Fibroblast of pulmonary artery (primary cell): Measurements from ENCODE around the gene ADORA3.

ENCODE experiments used
- DNase-seq: peaks from one replicate; pipeline ENCODE4 v3.0.0-alpha.2; 2010; ENCODE audit warnings: low read depth
- H3K4me3 ChIP-seq: replicated peaks from 2 replicates; pipeline ENCODE4 v1.5.1; 2011; ENCODE audit warnings: low read depth, mild to moderate bottlenecking, control low read depth, low read length, moderate library complexity
- TF ChIP-seq, protein P1 (sequence below): IDR thresholded peaks from 2 replicates; pipeline ENCODE4 v1.5.1; 2011; ENCODE audit warnings: mild to moderate bottlenecking, control low read depth, low read length, inconsistent platforms; ENCODE audit errors: missing control alignments

Gene ADORA3

GRCh38 chr1:111470596-111470995, 32.8 kb downstream of the ADORA3 start:
- no peak for DNase-seq
- H3K4me3 ChIP-seq = no peak overlapping the region
- TF ChIP-seq, protein P1, sequence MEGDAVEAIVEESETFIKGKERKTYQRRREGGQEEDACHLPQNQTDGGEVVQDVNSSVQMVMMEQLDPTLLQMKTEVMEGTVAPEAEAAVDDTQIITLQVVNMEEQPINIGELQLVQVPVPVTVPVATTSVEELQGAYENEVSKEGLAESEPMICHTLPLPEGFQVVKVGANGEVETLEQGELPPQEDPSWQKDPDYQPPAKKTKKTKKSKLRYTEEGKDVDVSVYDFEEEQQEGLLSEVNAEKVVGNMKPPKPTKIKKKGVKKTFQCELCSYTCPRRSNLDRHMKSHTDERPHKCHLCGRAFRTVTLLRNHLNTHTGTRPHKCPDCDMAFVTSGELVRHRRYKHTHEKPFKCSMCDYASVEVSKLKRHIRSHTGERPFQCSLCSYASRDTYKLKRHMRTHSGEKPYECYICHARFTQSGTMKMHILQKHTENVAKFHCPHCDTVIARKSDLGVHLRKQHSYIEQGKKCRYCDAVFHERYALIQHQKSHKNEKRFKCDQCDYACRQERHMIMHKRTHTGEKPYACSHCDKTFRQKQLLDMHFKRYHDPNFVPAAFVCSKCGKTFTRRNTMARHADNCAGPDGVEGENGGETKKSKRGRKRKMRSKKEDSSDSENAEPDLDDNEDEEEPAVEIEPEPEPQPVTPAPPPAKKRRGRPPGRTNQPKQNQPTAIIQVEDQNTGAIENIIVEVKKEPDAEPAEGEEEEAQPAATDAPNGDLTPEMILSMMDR = no peak

DNA sequence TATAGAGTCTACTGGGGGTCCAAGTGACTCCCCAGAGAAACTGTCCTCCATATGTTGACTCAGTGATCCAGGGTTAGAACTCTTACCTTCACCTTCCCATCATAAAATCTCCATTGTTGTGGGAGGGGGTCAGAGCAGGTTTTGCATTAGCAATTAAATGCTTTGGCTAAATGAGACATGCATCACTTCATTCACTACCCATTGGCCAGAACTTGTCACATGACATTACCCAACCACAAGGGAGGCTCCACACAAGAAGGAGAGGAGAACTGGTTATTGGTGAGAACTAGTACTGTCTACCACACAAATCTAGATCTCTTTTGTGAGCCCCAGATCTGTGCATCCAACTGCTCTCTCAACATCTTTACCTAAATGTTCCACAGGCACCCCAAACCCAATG, 33.9 kb downstream of the ADORA3 start:
- no peak for DNase-seq
- TF ChIP-seq, protein P1 = no peak
- H3K4me3 ChIP-seq = no peak overlapping the region

DNA sequence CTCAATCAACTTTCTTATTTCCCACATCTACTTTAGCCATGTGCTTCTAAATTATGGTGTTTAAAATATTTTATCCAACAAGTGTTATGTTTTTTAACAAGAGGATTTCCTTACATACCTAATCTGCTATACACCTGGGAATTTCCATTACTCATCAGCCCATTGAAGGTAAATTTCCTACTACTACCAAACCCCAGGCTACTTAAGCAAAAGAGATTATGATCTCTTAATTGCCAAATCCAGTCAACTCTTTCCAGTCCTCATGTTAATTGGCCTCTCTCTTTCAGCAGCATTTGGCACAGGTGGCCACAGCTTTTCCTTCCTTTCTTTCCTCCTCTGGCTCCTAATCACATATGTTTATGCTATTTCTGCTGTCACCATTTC, 34.7 kb downstream of the ADORA3 start:
- no peak overlapping the region for H3K4me3 ChIP-seq
- no peak for DNase-seq
- TF ChIP-seq, protein P1 = no peak

DNA sequence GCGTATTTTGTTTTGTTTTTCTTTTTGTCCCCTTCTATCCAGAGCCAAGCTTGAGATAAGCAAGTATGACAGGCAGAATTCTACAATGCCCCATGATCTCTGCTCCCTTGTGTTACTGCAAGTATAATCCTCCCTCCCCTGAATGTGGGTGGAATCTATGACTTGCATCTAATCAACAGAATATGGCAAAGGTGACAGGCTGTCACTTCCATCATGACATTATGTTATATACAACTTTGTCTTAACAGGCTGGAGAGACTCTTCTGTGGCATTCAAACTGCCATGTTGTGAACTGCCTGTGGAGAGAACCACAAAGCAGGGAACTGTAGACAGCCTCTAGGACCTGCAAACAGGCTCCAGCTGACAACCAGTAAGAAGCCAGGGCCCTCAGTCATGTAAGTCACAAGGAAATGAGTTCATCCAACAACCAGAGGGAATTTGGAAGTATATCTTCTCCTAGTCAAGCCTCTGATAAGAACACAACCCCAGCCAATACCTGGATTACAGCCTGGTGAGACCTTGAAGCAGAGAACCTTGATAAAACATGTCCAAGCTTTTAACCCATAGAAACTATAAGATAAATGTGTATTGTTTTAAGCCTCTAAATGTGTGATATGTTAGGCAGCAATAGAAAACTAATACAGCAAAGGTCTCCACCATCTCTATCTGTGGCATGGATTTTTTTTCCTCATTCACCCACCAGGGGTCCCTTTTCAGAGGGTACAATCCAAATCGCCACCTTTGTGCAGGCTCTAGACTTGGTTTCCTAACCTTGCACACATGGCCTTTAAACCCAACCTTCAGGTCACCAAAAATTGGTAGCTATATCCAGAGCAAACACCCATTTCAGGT, 35.3 kb downstream of the ADORA3 start:
- DNase-seq = no peak
- TF ChIP-seq, protein P1 = no peak
- no peak overlapping the region for H3K4me3 ChIP-seq

DNA sequence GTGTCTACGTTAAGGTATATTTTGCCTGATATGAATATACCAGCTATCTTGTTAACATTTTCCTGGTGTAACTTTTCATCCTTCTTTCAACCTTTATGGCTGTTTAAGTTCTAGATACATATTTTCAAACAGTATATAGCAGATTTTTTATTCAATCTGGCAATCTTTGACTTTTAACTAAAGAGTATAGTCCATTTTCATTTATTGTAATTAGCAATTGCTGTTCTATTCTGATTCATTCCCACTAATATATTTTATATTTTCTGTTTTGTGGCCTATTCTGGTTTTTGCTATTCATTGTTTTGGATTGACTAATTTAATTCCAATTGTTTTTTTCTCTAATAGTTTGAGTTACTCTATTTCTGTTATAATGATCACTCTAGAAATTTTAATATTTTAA, 37.0 kb downstream of the ADORA3 start:
- TF ChIP-seq, protein P1 = no peak
- no peak for DNase-seq

GRCh38 chr1:111465754-111466153, 37.7 kb downstream of the ADORA3 start:
- H3K4me3 ChIP-seq = no peak overlapping the region
- no peak for DNase-seq
- TF ChIP-seq, protein P1 = no peak

More for the DNA sequence above, 37.0 kb downstream of the ADORA3 start:
- H3K4me3 ChIP-seq = no peak overlapping the region
